HG02610 (cell line): ENCODE measurements around the gene NRN1.
"Not testable (repeated sequence)": the region's sequence is repeated elsewhere in the genome, so short reads cannot be mapped to it uniquely, and the experiment has no call there.

Experiments
- ATAC-seq: cut with Tn5 transposase; IDR thresholded peaks from one replicate; pipeline ENCODE4 v1.9.1; 2021; ENCODE audit warnings: mild to moderate bottlenecking, moderate library complexity; ENCODE audit not compliant: unreplicated experiment

The NRN1 gene, protein sequence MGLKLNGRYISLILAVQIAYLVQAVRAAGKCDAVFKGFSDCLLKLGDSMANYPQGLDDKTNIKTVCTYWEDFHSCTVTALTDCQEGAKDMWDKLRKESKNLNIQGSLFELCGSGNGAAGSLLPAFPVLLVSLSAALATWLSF

DNA sequence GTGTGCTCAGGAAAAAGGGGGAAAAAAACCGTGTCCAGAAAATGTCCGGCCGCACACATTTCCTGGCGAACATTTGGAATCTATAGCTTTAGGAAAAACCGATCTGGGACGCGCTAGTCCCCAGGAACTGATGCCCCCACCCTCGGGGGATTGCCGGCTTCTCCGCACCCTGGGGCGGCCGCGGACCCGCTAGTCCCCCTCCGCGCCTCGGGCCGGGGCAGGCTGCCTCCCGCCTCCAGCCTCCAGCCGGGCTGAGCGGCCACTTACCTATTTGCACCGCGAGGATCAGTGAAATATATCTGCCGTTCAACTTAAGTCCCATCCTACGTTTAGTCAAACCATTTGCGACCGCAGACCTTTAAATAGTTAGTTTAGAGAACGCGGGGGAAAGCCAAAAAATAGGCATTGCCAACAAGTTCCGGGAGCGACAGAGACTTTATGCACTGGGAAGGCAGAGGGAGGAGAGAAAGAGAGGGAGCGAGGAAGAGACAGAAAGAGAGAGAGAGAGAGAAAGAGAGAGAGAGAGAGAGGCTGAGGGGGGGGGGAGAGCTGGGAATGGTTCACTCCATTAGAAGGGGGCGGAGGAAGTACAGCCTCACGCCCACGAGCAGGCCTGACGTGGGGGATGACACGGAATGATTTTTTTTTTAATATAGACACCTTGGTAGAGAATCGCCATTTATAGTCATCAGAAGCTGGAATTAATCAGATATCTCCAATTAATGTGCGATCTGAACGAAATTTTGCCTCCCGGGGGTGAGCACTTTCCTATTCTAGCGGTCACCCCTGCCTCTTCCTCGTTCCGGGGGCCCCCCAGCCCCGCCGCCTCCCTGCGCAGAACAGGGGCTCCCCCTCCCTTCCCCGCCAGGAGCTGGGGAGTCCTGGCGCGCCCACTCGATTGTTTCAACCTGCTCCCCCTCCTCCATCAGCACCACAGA lies at the start of gene NRN1:
Gene NRN1, minus strand, starts transcription at position 498 of the 938 bp plus-strand sequence. Its CDS starts 176 bp downstream, at position 322.
- no peak for ATAC-seq

DNA sequence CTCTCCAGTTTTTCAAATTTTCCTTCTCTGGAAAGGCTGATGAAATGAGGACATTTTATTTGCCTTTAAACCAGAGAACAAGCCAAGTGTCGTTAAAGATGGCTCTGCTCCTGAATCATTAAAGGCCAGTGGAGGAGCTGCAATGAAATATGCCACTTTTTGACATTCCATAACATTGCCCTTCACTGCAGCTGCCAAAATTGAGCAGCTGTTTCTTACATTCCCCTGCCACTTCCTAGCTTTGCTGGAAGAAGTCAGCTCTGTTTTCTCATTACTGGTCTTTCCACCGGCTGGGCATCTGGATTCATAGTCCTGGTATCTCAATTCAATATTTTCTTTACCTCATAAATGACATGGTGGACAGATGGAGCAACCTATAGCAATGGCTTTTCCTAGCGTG lies 45.5 kb upstream of the NRN1 start:
- ATAC-seq, result no peak

DNA sequence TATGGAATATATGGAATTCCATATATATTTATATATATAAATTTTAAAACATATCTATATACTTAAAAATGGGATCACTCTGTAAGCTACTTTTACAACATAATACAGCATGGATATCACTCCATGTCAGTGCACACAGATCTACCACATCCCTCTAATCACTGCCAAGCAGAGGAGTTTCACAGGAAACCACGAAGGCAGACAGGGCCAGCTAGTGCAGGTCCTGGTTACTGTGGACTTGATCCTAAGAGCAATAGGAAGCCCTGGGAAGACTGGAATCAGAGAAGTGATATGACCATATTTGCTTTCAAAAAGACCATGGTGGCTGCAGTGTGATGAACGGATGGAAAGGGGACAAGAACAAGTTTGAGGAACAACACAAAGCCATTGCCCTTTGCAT lies 40.0 kb upstream of the NRN1 start:
- no peak for ATAC-seq

DNA sequence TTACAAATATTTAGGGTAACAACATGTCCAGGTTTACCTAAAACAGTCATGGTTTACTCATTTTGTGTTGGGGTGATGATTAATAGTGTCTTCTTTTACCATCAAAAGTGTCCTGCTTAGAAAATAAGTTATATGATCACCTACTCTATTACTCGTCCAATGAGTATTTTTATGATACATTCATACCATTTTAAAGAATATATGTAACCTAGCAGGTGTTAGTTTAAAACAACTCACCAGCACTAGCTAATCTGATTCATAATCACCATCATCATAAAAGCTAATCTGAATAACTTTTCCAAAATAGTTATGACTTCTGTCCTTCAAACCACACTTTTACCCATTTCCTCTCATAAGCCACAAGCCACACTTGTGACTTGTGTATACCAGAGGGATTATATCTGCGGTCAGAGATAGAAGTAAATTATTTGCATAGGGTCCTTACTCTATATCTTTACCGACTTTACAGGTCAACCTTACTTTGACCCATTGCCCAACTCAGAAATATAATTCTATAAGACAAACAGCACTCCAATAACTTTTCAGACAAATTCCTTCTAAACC lies 33.3 kb upstream of the NRN1 start:
- ATAC-seq, result peak; percentile 56

DNA sequence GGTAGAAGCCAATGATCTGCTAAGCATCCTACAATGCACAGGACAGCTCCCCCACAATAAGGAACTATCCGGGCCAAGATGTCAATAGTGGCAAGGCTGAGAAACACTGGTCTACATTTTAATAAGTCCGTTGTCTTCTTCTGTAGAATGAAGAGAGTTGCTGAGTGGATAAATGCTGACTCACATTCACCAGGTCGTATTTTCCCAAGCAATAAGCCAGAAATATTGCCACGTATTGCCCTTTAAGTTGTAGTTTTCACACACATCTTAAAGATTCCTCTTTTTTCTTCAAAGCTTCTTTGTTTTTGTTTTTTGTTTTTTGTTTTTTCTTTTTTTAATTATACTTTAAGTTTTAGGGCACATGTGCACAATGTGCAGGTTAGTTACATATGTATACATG lies 30.5 kb upstream of the NRN1 start:
- no peak for ATAC-seq

DNA sequence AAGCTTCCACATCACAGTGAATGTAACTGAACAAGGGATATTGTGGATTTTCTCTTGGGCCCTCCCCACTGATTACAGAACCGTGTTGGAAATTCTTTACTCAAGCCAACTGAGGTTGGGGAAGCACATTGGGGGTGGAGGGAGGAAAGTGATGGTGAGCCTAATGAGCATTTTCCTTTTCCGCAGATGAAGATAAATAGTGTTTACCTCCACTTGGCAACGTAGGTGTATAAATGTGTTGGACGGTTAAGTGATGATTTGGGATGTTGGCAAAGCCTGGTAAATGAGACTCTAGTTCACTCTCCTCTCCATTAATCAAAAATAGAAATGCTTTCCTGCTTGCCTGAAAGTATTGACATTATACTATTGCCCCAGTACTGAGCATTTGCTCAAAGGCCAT lies 27.1 kb upstream of the NRN1 start:
- ATAC-seq, result no peak

DNA sequence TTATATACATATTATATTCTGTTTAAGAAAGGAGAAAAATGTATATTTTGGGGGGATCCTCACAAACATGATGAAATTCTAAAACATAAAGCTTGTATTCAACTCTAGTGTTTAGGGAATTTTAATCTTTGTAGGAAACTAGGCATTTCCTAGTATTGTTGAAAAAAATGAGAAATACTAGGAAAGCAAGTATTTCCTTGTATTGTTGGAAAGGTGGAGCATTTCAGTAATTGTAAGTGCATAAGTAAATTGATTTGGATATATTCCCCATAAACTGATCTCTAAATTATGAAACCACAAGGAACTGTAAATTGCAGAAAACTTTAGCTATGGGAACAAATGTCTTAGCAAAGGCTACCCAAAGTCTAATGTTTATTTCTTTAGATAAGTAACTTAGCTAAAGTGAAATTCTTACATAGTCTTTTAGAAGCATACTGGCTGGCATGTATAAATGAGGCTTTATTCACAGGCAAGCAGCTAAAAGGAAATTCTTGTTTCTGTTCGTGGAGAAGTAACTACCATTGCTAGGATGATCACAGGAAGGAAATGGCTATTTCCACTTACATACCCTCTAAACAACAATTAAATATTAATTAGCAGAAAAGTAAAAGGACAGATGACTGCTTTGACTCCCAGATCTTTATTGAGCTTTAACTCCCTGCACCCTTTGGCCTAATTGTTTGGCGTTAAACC lies 19.9 kb upstream of the NRN1 start:
- ATAC-seq, result no peak

DNA sequence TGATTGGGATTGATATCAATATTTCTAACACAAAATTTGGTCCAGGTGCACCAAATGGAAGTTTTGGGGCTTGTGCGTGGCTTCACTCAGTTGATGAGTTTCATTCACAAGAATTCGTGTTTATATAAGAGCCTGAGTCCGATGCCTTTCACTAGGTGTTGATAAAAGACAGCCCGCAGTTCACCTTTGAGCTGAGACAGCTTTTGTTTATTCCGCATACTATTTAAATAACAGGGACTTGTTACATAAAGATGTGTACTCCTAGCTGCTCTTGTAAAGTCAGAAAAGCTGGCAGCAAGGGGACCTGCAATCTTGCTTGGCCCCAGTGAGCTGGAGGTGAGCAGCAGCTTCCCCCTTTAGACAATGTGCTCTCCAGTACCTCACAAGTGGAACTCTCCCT lies 19.0 kb upstream of the NRN1 start:
- ATAC-seq, result no peak

DNA sequence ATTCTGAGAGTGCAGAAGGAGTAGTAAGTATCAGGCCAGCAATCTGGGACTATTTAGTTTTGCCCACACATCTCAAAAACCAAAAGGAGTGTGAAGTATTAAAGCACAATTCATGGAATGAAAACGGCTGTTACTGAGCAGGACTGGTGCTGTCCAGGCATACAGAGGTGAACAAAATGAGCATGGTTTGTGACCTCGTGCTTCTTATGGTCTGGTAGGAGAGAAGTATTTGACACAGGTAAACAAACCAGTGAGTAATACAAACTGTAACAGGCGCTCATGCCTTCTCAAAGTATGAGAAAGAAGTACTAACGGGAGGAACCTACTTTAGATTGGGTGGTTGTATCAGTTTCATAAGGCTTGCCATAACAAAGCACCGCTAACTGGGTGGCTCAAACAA lies 17.5 kb upstream of the NRN1 start:
- no peak for ATAC-seq

DNA sequence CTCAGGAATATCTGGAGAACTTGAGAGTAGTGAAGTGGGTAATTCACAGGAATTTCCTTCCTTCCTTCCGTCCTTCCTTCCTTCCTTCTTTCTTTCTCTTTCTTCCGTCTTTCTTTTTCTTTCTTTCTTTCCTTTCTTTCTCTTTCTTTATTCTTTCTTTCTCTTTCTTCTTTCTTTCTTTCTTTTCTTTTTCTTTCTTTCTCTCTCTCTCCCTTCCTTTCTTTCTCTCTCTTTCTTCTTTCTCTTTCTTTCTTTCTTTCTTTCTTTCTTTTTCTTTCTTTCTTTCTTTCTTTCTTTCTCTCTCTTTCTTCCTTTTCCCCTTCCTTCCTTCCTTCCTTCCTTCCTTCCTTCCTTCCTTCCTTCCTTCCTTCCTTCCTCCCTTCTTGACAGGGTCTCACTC lies 16.1 kb upstream of the NRN1 start:
- ATAC-seq, result not testable (repeated sequence)

DNA sequence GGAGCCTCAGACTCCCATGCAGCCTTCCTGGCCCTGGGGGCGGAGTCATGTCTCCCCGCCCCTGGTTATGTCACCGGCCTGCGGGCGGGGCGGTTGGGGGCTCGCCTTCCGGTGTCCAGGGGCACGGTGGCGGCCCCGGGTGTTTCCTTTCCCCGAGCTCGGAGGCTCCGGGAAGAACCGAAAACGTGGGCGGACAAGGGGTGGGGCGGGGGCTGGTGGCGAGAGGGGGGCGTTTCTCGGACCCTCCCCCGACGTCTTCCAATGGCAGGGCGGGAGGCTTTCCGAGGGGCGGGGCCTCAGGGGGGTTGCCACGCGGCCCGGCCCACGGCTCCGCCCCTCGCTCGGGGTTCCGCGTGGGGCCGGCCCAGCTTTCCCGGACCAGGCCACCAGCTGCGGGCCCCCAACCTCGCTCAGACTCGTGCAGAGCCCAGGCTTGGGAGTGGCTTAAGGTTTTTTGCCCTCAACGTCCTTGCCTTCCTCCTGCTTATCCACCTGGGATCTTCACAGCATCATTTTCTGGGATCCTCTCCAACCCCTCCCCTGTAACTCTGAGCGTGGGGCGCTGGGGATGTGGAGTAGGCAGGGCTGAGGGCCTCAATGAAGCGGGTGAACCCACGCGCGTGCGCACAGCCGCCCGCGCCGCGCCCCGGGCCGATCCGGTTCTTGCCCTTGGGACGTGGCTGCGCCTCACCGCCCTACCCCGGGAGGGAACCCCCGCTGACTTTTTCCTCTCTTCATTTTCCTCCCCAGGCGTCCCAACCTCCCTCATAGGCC lies 2.1 kb upstream of the NRN1 start:
- peak; percentile 70 for ATAC-seq

DNA sequence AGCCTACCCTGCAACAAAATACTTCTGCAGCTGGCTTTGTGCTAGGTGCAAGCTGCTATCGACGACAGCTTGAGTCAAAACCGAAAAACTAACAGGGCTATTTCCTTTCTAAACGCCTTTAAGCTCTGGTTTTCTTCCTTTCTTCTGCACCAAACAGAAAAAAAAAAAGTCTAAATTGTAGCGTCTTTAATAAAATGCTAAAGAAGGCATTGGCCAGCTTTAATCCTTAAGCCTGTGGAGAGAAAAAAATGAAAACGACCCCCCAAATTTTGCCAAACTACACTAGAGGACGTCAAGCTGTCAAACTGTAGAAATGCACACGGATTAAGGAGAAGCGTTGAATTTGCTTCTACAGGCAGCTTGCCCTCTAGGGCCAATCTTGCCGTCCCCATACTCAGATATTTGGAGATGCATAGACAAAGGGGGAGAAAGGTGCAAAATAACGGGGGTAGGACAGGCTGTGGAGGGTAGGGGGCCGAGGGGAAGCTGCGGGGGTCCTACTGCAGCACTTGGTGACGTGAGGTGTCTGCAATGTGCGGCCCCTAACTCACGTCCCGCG lies 1.4 kb upstream of the NRN1 start:
- no peak for ATAC-seq

DNA sequence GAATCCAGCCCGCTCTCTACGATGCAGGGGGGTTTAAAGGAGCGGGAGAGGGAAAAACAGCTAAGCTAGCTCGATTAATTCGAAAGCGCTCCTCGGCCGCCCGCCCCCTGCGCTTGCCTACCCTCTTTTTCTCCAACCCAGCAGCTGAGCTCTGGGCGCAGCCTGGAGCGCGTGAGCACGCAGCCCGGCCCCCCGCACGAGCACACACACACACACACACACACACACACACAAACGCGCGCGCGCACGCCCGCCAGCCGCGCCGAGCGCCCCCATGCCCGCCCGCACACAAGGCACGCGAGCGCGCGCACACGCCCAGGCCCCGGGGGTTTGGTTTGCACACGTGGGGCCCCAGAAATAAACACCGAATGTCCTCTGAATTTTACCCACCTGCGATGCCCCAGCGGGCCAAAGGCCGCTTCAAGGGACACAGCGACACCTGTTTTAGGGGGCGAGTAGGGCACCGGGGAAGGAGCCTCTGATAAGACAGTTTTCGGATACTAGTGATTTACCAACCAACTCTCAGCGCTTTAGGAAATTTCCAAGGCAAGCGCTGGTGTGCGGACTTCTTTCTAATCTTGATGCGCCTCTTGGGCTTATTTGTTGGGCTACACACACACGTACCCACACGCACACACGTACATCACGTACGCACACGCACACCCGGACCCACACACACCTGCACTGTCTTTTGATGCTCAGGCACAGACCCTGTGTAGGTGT lies 802 bp upstream of the NRN1 start:
- ATAC-seq, result no peak

DNA sequence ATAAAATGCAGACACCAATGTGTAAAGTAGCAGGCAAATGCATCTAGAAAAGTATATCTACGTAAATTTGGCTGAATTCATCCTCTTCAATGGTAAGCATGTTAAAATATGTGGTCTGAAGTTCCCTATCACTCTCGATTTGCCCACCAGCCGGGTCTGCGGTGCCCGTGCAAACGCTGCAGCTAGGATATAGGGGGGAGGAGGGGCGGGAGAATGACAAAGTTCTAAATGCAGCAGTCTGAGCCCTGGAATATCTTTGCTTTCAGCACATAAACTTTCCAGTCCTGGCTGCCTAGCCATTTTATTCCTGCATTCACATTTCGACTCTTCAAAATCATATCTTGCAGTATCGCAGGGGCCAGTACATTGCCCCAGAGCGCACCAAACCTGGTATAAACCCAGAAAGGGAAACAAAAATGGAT lies 708 bp downstream of the NRN1 start:
- ATAC-seq, result no peak

DNA sequence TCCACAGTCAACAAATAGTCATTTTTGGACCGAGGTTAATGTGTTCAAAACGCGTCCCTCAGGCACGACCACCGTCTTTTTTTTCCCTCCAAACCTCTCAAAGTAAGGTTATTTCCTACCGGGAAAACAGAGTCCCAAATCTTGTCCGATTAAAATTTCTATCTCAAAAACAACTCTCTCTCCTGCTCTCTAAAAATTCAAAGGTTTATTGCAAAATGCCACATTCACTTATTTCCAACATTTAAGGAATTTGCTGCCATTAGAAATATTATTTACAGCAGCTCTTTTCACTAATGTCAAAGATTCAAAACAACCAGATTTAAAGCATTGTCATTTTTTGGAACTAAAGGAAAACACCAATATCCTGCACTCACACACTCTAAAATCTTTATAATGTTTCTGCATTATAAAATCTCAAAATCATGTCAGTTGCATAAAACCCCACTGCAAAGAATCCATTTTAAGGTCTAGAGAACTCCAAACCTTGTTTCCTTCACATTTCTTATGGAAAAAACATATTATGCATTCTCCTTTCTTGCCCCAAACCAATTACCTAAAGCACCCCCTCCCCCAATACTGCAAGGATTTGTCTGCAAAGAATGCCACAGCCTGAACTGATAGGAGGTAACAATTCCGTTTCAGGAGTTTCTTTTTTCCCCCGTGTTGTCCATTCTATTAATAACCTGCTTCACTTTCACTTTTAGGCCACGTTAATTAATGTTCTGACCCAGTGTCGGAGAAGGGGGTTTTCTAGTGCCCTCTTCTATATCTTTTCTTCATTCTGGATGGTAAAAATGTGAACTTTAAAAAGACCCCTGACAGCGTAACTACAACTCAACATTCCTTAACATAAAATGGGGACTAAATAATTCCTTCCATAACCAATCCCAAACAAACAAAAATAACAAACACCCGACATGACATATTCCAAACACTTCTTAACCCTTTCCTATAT lies 1.4 kb downstream of the NRN1 start:
- ATAC-seq, result no peak

DNA sequence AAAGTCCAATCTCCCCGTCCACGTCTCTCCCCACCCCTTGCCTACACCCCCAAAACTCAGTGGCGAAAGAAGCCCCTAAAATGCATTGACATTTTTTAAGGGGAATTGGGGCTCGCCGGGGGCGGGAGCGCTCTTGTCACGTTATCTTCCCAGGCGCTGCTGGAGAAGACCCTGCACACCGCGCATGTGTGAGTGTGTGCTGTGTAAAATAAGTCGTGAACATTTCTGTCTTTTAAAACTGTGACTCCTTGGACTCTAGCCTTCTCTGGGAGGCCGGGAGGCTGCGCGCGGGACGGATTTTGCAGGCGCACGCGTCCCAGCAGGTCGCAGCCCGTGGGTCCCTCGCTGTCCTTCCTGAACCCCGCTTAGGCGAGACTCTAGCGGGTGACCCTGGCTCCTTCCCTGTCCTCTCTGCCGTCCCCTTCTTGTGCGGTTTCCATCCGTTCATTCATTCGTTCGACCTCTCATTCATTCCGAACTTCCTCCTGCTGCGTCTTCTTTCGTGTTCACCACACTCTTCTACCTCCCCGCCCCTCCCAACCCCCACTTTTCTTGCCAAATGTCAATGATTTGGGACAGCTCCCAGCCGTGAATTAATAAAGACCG lies 2.2 kb downstream of the NRN1 start:
- ATAC-seq, result no peak

DNA sequence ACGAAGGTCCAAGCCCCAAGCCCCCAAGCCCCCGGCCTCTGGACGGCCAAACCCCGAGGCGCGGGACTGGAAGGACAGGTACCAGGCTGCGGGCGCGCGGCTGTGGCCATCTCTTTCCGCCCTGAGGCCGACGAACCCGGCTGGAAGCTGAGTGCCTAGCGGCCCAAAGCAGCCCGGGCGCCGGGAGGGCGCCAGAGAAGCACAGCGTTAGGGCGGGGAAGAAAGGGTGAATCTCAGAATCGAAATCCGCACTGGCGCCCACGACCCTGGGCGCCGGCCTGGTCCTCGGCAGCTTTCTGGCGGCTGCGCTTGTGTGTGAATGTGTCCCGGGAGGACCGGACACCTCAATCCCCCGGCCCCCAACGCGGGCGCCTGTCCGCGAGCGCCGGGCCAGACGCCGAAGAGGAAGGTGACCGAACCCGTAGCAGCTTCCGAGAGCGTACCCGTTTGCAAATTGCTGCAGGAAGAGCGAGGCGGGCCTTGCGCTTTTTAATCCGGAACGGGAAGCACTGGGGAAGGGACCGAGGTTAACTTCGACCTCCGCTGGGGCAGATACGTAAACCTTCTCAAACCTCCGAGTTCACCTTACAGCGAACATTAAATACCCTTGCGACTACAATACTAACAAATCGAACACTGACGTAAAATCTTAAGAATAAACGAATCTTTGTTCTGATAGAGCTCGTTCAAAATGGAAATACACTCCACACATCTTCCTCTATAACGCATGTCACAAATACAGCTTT lies 2.9 kb downstream of the NRN1 start:
- no peak for ATAC-seq
